IMR-90 (cell line): Measurements from ENCODE around the gene WWC2. TPM values are rescaled to one million over a fixed set of nuclear protein-coding genes. Genes with fewer than 3 reads are reported as not detected.

ENCODE experiments used
- polyA plus RNA-seq, 3 experiments: library from polyadenylated mRNA; depleted of rRNA; stranded (reverse); fragments of >200 nt; gene quantifications; 2 replicates each; pipeline ENCODE4 v1.2.3, GENCODE V29; 2012; ENCODE audit warnings: low replicate concordance in 1 of 3
- total RNA-seq: library from RNA; depleted of rRNA; stranded (reverse); fragments of >200 nt; gene quantifications from 2 replicates; pipeline ENCODE4 v1.2.3, GENCODE V29; 2012
- TF ChIP-seq, protein P1 (sequence below): fragments of 150-350 bp; IDR thresholded peaks from 2 replicates; pipeline ENCODE4 v1.6.1; 2016; ENCODE audit warnings: low read depth, mild to moderate bottlenecking, low read length, moderate library complexity, borderline replicate concordance

WWC2 gene
- total and polyA plus RNA-seq, 2 of the 4 experiments (the other 2 are of a cell fraction) = 26.6 to 27.4 TPM

DNA sequence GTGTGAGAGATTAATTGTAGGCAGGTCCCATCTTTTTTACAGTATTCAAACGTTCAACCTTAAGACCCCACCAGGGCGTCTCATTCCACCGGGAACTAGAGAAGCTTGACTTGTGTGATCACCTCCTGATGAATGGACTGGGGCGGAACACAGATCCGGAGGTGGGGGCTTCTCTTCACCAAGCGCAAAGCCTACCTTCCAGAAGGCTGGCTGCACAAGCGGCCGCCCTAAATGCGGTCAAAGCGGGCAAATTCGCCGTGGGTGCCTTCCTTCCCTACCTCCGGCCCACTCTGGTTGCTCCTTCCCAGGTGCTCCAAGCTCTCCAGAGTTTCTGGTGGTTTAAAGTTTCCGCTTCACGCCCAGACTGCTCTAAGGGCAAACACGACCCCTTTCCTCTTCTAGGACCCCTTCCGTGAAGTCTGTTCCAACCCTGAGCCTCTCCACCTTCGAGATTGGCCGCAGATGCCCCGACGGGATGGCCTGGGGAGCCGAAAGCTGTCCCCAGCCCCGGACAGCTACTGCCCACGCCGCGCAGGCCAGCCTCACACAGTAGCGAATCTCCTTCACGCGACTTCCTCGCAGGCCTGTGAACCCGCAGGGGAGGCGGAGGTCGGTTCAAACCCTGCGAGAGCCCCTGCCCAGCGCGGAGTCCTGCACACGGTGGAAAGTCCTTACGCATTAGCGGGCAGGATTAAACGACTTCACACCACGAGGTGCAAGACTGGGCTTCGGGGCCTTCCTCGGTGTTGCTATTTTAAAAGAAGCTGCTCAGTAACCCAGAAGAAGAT, 1.6 kb upstream of the WWC2 start (continued):
- TF ChIP-seq, protein P1, sequence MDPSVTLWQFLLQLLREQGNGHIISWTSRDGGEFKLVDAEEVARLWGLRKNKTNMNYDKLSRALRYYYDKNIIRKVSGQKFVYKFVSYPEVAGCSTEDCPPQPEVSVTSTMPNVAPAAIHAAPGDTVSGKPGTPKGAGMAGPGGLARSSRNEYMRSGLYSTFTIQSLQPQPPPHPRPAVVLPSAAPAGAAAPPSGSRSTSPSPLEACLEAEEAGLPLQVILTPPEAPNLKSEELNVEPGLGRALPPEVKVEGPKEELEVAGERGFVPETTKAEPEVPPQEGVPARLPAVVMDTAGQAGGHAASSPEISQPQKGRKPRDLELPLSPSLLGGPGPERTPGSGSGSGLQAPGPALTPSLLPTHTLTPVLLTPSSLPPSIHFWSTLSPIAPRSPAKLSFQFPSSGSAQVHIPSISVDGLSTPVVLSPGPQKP = no peak
